Ishikawa (cell line): ENCODE results near the gene KCNE2.

ENCODE experiments used
- CEBPB ChIP-seq: IDR thresholded peaks from 2 replicates; pipeline ENCODE4 v1.6.1; 2012
- CREB1 ChIP-seq: IDR thresholded peaks from 2 replicates; pipeline ENCODE4 v1.6.1; 2012; ENCODE audit warnings: low read depth
- EGR1 ChIP-seq: IDR thresholded peaks from 2 replicates; pipeline ENCODE4 v1.6.1; 2012
- EP300 ChIP-seq: IDR thresholded peaks from 2 replicates; pipeline ENCODE4 v1.6.1; 2012; ENCODE audit warnings: borderline replicate concordance
- FOXM1 ChIP-seq: IDR thresholded peaks from 2 replicates; pipeline ENCODE4 v1.6.1; 2012; ENCODE audit warnings: low read depth, borderline replicate concordance
- MAX ChIP-seq: IDR thresholded peaks from 2 replicates; pipeline ENCODE4 v1.6.1; 2012
- NFIC ChIP-seq: IDR thresholded peaks from 2 replicates; pipeline ENCODE4 v1.6.1; 2012
- RAD21 ChIP-seq: IDR thresholded peaks from 2 replicates; pipeline ENCODE4 v1.6.1; 2012; ENCODE audit warnings: low read depth
- REST ChIP-seq: IDR thresholded peaks from 2 replicates; pipeline ENCODE4 v1.6.1; 2012; ENCODE audit warnings: low read depth, mild to moderate bottlenecking
- TAF1 ChIP-seq: IDR thresholded peaks from 2 replicates; pipeline ENCODE4 v1.6.1; 2012; ENCODE audit warnings: low read depth, mild to moderate bottlenecking
- TCF12 ChIP-seq: IDR thresholded peaks from 2 replicates; pipeline ENCODE4 v1.6.1; 2012; ENCODE audit warnings: low read depth
- TEAD4 ChIP-seq: IDR thresholded peaks from 2 replicates; pipeline ENCODE4 v1.6.1; 2012
- USF1 ChIP-seq: IDR thresholded peaks from 2 replicates; pipeline ENCODE4 v1.6.1; 2012
- YY1 ChIP-seq: IDR thresholded peaks from 2 replicates; pipeline ENCODE4 v1.6.1; 2012; ENCODE audit warnings: low read depth
- ZBTB7A ChIP-seq: IDR thresholded peaks from 2 replicates; pipeline ENCODE4 v1.6.1; 2012; ENCODE audit warnings: low read depth

KCNE2 gene

GRCh38 chr21:34363733-34364132, at the start of gene KCNE2:
Gene KCNE2, plus strand, starts transcription at chr21:34364006. Its CDS starts 6,473 bp downstream, at chr21:34370479.
- TF ChIP-seq RAD21 (no peak), ZBTB7A (no peak), FOXM1 (no peak), EGR1 (no peak), CEBPB (no peak), TCF12 (no peak), EP300 (no peak), TAF1 (no peak), USF1 (no peak), NFIC (no peak), TEAD4 (no peak), CREB1 (no peak), YY1 (no peak), MAX (no peak), REST (no peak)

- TF ChIP-seq CEBPB (no peak), TEAD4 (no peak), REST (no peak), EP300 (no peak), FOXM1 (no peak), NFIC (no peak), EGR1 (no peak), ZBTB7A (no peak), RAD21 (no peak), CREB1 (no peak), TAF1 (no peak)
These were observed 44.2 kb upstream of the KCNE2 start for GRCh38 chr21:34319585-34319984.

- TF ChIP-seq RAD21 = no peak
These were observed 43.8 kb upstream of the KCNE2 start for GRCh38 chr21:34320011-34320410.

GRCh38 chr21:34330055-34330454, 33.8 kb upstream of the KCNE2 start:
- TF ChIP-seq REST (no peak), MAX (no peak), TEAD4 (no peak), CEBPB (no peak), ZBTB7A (no peak), FOXM1 (no peak), CREB1 (no peak), NFIC (no peak), USF1 (no peak)

GRCh38 chr21:34331726-34332125, 32.1 kb upstream of the KCNE2 start:
- TF ChIP-seq EP300 (no peak), MAX (no peak), EGR1 (no peak), RAD21 (no peak), YY1 (no peak), REST (no peak), TAF1 (no peak), ZBTB7A (no peak), USF1 (no peak), CEBPB (no peak), NFIC (no peak), TEAD4 (no peak)
